GM12892 (cell line): ENCODE data around the gene ST7L.

ENCODE experiments used
- POLR2A ChIP-seq: IDR thresholded peaks from 2 replicates; pipeline ENCODE4 v1.6.1; 2011; ENCODE audit warnings: low read depth, low read length, control low read depth
- POLR2AphosphoS5 ChIP-seq: IDR thresholded peaks from 2 replicates; pipeline ENCODE4 v1.6.1; 2011; ENCODE audit warnings: low read depth, low read length, control low read depth

GRCh38 chr1:112629256-112629655, 10.3 kb upstream of the ST7L start:
- TF ChIP-seq POLR2AphosphoS5 (no peak), POLR2A (no peak)
